Esophagus muscularis mucosa (tissue), 4 donors: Measurements from ENCODE around the gene SOST. TPM values are rescaled to one million over a fixed set of nuclear protein-coding genes. Genes with fewer than 3 reads are reported as not detected.

Experiments used
- DNase-seq: peaks from one replicate; pipeline ENCODE4 v3.0.0-alpha.2; 2017; ENCODE audit errors: extremely low spot score
- H3K27ac ChIP-seq, 4 donors: fragments of 200-600 bp; sonication (generic); replicated peaks in 1 of 4; 1 replicate in 3 of 4; 2 replicates in 1 of 4; pipeline ENCODE4 v1.5.1; 2016 to 2019; ENCODE audit warnings: mild to moderate bottlenecking in 1 of 4
- H3K27me3 ChIP-seq, 4 donors: fragments of 200-600 bp; sonication (generic); one replicate each; pipeline versions ENCODE4 v1.5.1 to v1.6.0; 2016 to 2019
- H3K36me3 ChIP-seq, 4 donors: fragments of 200-600 bp; sonication (generic); one replicate each; pipeline ENCODE4 v1.5.1; 2016 to 2019
- H3K4me1 ChIP-seq, 4 donors: fragments of 200-600 bp; sonication (generic); one replicate each; pipeline ENCODE4 v1.5.1; 2016 to 2019
- H3K4me3 ChIP-seq, 4 donors: fragments of 200-600 bp; sonication (generic); 1 replicate in 2 of 4; 2 replicates in 2 of 4; pipeline ENCODE4 v1.5.1; 2016 to 2019; ENCODE audit warnings: mild to moderate bottlenecking in 4 of 4, moderate library complexity in 1 of 4
- H3K9me3 ChIP-seq, 4 donors: fragments of 200-600 bp; sonication (generic); 1 replicate in 3 of 4; 2 replicates in 1 of 4; pipeline ENCODE4 v1.5.1; 2016 to 2019
- CTCF ChIP-seq, 3 experiments: fragments of 200-600 bp in 2 of 3; fragments of 450-650 bp in 1 of 3; sonication (generic) in 2 of 3; IDR thresholded peaks; one replicate each; pipeline ENCODE4 v1.5.1; 2017 to 2019; ENCODE audit warnings: antibody characterized with exemption in 3 of 3, mild to moderate bottlenecking in 2 of 3, moderate library complexity in 1 of 3
- EP300 ChIP-seq: sonication (generic); formaldehyde crosslinking; IDR thresholded peaks from one replicate; pipeline ENCODE4 v1.6.1; 2017; ENCODE audit warnings: antibody characterized with exemption
- POLR2A ChIP-seq: fragments of 450-650 bp; IDR thresholded peaks from one replicate; pipeline ENCODE4 v1.6.1; 2017; ENCODE audit warnings: antibody characterized with exemption, moderate library complexity, mild to moderate bottlenecking, low read depth
- POLR2AphosphoS5 ChIP-seq, 2 donors: sonication (generic); formaldehyde crosslinking; IDR thresholded peaks; one replicate each; pipeline ENCODE4 v1.6.1; 2017; ENCODE audit warnings: antibody characterized with exemption in 2 of 2
- WGBS: methylation state at CpG from one replicate; pipeline ENCODE4 v1.1.5; 2018; 5-methylcytosine and 5-hydroxymethylcytosine counted together
- intact Hi-C: fragments of 100-400 bp; cut with DNase I; formaldehyde crosslinking; loops from one replicate; pipeline ENCODE4 v1.15.1; 2023
- total RNA-seq, 4 donors: library from RNA; depleted of rRNA; stranded (reverse); fragments of >200 nt; gene quantifications; one replicate each; pipeline versions ENCODE4 v1.1.0 to v1.2.1, GENCODE V29; 2016

SOST gene
- total RNA-seq, 4 donors from 2014 or later, result not detected

GRCh38 chr17:43774304-43775250 lies 16.0 kb upstream of the SOST start:
- DNase-seq, result no peak
- Histone ChIP-seq H3K27me3 (no peaks in the 10 kb centered on the region), H3K27ac (no peak overlapping the region), H3K4me3 (no peak overlapping the region), H3K9me3 (no peaks in the 10 kb centered on the region), H3K36me3 (peaks cover 48 to 71% (median 58%) of the 10 kb centered on the region in 4 donors), H3K4me1 (peaks cover 34 to 51% (median 47%) of the 10 kb centered on the region in 4 donors)
- intact Hi-C loops, result no loop called here
- TF ChIP-seq EP300 (no peak), POLR2AphosphoS5 (IDR thresholded peaks at IDR 0.05) (no peak), CTCF (IDR thresholded peaks at IDR 0.05) (no peak), POLR2A (no peak)
- 88% methylated on average over 15 of the region's 16 CpGs for WGBS

GRCh38 chr17:43772877-43773648 lies 14.5 kb upstream of the SOST start:
- no peak for DNase-seq

GRCh38 chr17:43771463-43771862 lies 12.9 kb upstream of the SOST start:
- H3K27ac ChIP-seq, result no peak overlapping the region
- intact Hi-C loops, result no loop called here
- WGBS, result 96% methylated on average over 9 of the region's 9 CpGs
- TF ChIP-seq POLR2AphosphoS5 (IDR thresholded peaks at IDR 0.05) (no peak), CTCF (IDR thresholded peaks at IDR 0.05) (no peak), POLR2A (no peak), EP300 (no peak)
- no peak overlapping the region for H3K4me3 ChIP-seq
- no peak for DNase-seq
- H3K4me1 ChIP-seq, result peaks cover 27 to 39% (median 36%) of the 10 kb centered on the region in 4 donors
- no peaks in the 10 kb centered on the region for H3K27me3 ChIP-seq
- H3K36me3 ChIP-seq, result peaks cover 54 to 91% (median 77%) of the 10 kb centered on the region in 4 donors
- no peaks in the 10 kb centered on the region for H3K9me3 ChIP-seq

More at GRCh38 chr17:43772877-43773648, 14.5 kb upstream of the SOST start:
- H3K36me3 ChIP-seq, result peaks cover 54 to 87% (median 73%) of the 10 kb centered on the region in 4 donors
- no peak overlapping the region for H3K4me3 ChIP-seq
- no peaks in the 10 kb centered on the region for H3K27me3 ChIP-seq
- 78% methylated on average over 10 of the region's 10 CpGs for WGBS
- intact Hi-C loops, result no loop called here
- H3K4me1 ChIP-seq, result peaks cover 43 to 52% (median 48%) of the 10 kb centered on the region in 4 donors
- H3K27ac ChIP-seq, result peak overlapping the region in 2 of 4 donors; percentile 1 to 41
- no peak for TF ChIP-seq CTCF (IDR thresholded peaks at IDR 0.05)
- no peak for TF ChIP-seq POLR2A
- TF ChIP-seq EP300, result no peak
- no peak for TF ChIP-seq POLR2AphosphoS5 (IDR thresholded peaks at IDR 0.05)
- no peaks in the 10 kb centered on the region for H3K9me3 ChIP-seq

GRCh38 chr17:43770957-43771356 lies 12.4 kb upstream of the SOST start:
- Histone ChIP-seq H3K9me3 (no peaks in the 10 kb centered on the region), H3K27ac (no peak overlapping the region), H3K4me1 (peaks cover 22 to 34% (median 31%) of the 10 kb centered on the region in 4 donors), H3K27me3 (no peaks in the 10 kb centered on the region), H3K36me3 (peaks cover 54 to 90% (median 77%) of the 10 kb centered on the region in 4 donors), H3K4me3 (no peak overlapping the region)
- DNase-seq, result no peak
- no peak for TF ChIP-seq EP300
- no peak for TF ChIP-seq CTCF (IDR thresholded peaks at IDR 0.05)
- TF ChIP-seq POLR2A, result no peak
- no peak for TF ChIP-seq POLR2AphosphoS5 (IDR thresholded peaks at IDR 0.05)
- 82% methylated on average over 1 of the region's 2 CpGs for WGBS
- intact Hi-C loops, result no loop called here
